HG02798 (cell line): ENCODE results near the gene C2orf76.

Experiments used
- ATAC-seq: cut with Tn5 transposase; IDR thresholded peaks from one replicate; pipeline ENCODE4 v1.9.1; 2021; ENCODE audit warnings: mild to moderate bottlenecking; ENCODE audit not compliant: unreplicated experiment, poor library complexity

The C2orf76 gene

GRCh38 chr2:119267604-119268003 is 99.0 kb downstream of the C2orf76 start:
- ATAC-seq, result no peak

GRCh38 chr2:119266091-119266589 is 100.5 kb downstream of the C2orf76 start:
- ATAC-seq, result no peak

- ATAC-seq, result no peak
Measured at GRCh38 chr2:119265693-119266066, 101.0 kb downstream of the C2orf76 start.

- ATAC-seq, result peak; percentile 94
Measured at GRCh38 chr2:119264781-119265692, 101.6 kb downstream of the C2orf76 start.

GRCh38 chr2:119263656-119264055 is 103.0 kb downstream of the C2orf76 start:
- no peak for ATAC-seq

GRCh38 chr2:119263025-119263424 is 103.6 kb downstream of the C2orf76 start:
- ATAC-seq, result no peak

GRCh38 chr2:119261493-119262225 is 105.0 kb downstream of the C2orf76 start:
- ATAC-seq, result no peak

GRCh38 chr2:119260646-119261492 is 105.8 kb downstream of the C2orf76 start:
- ATAC-seq, result no peak

GRCh38 chr2:119259296-119259860 is 107.3 kb downstream of the C2orf76 start:
- no peak for ATAC-seq

- no peak for ATAC-seq
Measured at GRCh38 chr2:119257198-119257597, 109.4 kb downstream of the C2orf76 start.

- ATAC-seq, result no peak
Measured at GRCh38 chr2:119256582-119256921, 110.1 kb downstream of the C2orf76 start.

GRCh38 chr2:119255760-119256581 is 110.7 kb downstream of the C2orf76 start:
- no peak for ATAC-seq

- ATAC-seq, result no peak
Measured at GRCh38 chr2:119254601-119255080, 112.0 kb downstream of the C2orf76 start.

GRCh38 chr2:119253760-119254600 is 112.7 kb downstream of the C2orf76 start:
- no peak for ATAC-seq

- ATAC-seq, result no peak
Measured at GRCh38 chr2:119253114-119253702, 113.4 kb downstream of the C2orf76 start.
